SU-DHL-6 (cell line): Measurements from ENCODE around the gene CCL22.

Source experiments
- H2AFZ ChIP-seq: fragments of 200-600 bp; sonication (generic); 2 replicates; pipeline ENCODE4 v1.6.1; 2014; ENCODE audit warnings: low read depth, mild to moderate bottlenecking, moderate library complexity, mixed read lengths, antibody characterized with exemption, low read length; ENCODE audit not compliant: severe bottlenecking
- H3F3A ChIP-seq: fragments of 200-600 bp; shearing (Covaris generic); 2 replicates; pipeline ENCODE4 v1.6.0; 2016; ENCODE audit warnings: antibody characterized with exemption, mild to moderate bottlenecking; ENCODE audit not compliant: insufficient read depth
- H3K27ac ChIP-seq: fragments of 200-600 bp; sonication (generic); 2 replicates; pipeline ENCODE4 v1.5.1; 2016; ENCODE audit warnings: low read depth, mild to moderate bottlenecking, low read length, moderate library complexity, mixed read lengths
- H3K27me3 ChIP-seq: fragments of 200-600 bp; sonication (generic), shearing (Covaris generic); 2 replicates; pipeline ENCODE4 v1.6.0; 2014; ENCODE audit warnings: mild to moderate bottlenecking, low read length
- H3K36me3 ChIP-seq: fragments of 200-600 bp; sonication (generic); 2 replicates; pipeline ENCODE4 v1.6.1; 2014; ENCODE audit warnings: mild to moderate bottlenecking, low read length, mixed read lengths
- H3K4me2 ChIP-seq: fragments of 300-600, 200-600 bp; shearing (Covaris generic), sonication (generic); 2 replicates; pipeline ENCODE4 v1.6.0; 2014; ENCODE audit warnings: low read length, low read depth, mild to moderate bottlenecking; ENCODE audit not compliant: poor library complexity, severe bottlenecking
- H3K4me3 ChIP-seq: fragments of 200-600 bp; sonication (generic); 2 replicates; pipeline ENCODE4 v1.5.1; 2014; ENCODE audit warnings: antibody characterized with exemption, low read length, mild to moderate bottlenecking, mixed read lengths; ENCODE audit not compliant: insufficient read depth, poor library complexity, severe bottlenecking
- H3K79me2 ChIP-seq: fragments of 200-600 bp; sonication (generic); 2 replicates; pipeline ENCODE4 v1.6.1; 2014; ENCODE audit warnings: mild to moderate bottlenecking, low read length, moderate library complexity; ENCODE audit not compliant: insufficient read depth
- H3K9ac ChIP-seq: fragments of 200-600 bp; sonication (generic); 2 replicates; pipeline ENCODE4 v1.7.0; 2014; ENCODE audit warnings: mild to moderate bottlenecking, low read length
- H3K9me2 ChIP-seq: fragments of 200-600 bp; sonication (generic); replicated peaks from 2 replicates; pipeline ENCODE4 v1.6.1; 2014; ENCODE audit warnings: low read length; ENCODE audit not compliant: insufficient read depth
- H3K9me3 ChIP-seq: fragments of 200-600 bp; sonication (generic); 2 replicates; pipeline ENCODE4 v1.6.1; 2014; ENCODE audit warnings: low read length, mixed read lengths; ENCODE audit not compliant: insufficient read depth
- H4K20me1 ChIP-seq: fragments of 200-600 bp; sonication (generic); 2 replicates; pipeline ENCODE4 v1.6.1; 2014; ENCODE audit warnings: low read depth, mild to moderate bottlenecking, antibody characterized with exemption, low read length, moderate library complexity, mixed read lengths
- EZH2phosphoT487 ChIP-seq: fragments of 200-600 bp; sonication (generic), shearing (Covaris generic); conservative IDR thresholded peaks from 2 replicates; pipeline ENCODE4 v1.6.1; 2018; ENCODE audit warnings: mild to moderate bottlenecking, antibody characterized with exemption, low read length, moderate library complexity, mixed read lengths
- TF ChIP-seq, protein P1 (sequence below): fragments of 200-600 bp; sonication (generic); IDR thresholded peaks from one replicate; pipeline ENCODE4 v1.5.1; 2017; ENCODE audit warnings: antibody characterized with exemption, mild to moderate bottlenecking, low read length, moderate library complexity; ENCODE audit not compliant: insufficient read depth, poor library complexity, severe bottlenecking

The CCL22 gene

DNA sequence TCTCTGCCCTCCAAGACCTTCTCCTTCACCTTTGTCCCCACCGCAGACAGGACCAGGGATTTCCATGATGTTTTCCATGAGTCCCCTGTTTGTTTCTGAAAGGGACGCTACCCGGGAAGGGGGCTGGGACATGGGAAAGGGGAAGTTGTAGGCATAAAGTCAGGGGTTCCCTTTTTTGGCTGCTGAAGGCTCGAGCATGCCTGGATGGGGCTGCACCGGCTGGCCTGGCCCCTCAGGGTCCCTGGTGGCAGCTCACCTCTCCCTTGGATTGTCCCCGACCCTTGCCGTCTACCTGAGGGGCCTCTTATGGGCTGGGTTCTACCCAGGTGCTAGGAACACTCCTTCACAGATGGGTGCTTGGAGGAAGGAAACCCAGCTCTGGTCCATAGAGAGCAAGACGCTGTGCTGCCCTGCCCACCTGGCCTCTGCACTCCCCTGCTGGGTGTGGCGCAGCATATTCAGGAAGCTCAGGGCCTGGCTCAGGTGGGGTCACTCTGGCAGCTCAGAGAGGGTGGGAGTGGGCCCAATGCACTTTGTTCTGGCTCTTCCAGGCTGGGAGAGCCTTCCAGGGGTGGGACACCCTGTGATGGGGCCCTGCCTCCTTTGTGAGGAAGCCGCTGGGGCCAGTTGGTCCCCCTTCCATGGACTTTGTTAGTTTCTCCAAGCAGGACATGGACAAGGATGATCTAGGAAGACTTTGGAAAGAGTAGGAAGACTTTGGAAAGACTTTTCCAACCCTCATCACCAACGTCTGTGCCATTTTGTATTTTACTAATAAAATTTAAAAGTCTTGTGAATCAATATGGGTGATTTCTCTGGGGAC is 25.9 kb downstream of the CCL22 start:
- TF ChIP-seq, protein P1, sequence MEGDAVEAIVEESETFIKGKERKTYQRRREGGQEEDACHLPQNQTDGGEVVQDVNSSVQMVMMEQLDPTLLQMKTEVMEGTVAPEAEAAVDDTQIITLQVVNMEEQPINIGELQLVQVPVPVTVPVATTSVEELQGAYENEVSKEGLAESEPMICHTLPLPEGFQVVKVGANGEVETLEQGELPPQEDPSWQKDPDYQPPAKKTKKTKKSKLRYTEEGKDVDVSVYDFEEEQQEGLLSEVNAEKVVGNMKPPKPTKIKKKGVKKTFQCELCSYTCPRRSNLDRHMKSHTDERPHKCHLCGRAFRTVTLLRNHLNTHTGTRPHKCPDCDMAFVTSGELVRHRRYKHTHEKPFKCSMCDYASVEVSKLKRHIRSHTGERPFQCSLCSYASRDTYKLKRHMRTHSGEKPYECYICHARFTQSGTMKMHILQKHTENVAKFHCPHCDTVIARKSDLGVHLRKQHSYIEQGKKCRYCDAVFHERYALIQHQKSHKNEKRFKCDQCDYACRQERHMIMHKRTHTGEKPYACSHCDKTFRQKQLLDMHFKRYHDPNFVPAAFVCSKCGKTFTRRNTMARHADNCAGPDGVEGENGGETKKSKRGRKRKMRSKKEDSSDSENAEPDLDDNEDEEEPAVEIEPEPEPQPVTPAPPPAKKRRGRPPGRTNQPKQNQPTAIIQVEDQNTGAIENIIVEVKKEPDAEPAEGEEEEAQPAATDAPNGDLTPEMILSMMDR, result no peak
- no peaks in the 10 kb centered on the region for H3K27me3 ChIP-seq

DNA sequence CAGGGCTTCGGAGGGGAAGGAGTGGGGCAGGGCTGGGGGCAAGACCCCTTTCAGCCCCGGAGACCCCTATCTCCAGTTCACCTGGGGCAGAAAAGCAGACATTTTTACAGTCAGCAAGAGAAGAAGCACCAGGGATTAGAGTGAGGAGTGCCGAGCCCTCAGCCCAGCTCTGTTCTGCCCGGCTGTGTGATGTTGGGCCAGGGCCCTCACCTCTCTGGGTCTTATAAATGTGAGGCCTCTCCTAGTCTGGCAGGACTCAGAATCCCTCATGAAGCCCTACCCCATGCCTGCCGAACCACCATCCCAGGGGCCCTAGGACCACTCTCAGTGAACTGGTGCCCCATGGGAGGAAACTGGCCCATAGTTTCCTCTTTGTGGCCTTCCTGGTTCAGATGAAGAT is 26.5 kb downstream of the CCL22 start:
- Histone ChIP-seq H3K79me2 (no peaks in the 10 kb centered on the region), H3K27me3 (no peaks in the 10 kb centered on the region), H3K4me2 (no peak overlapping the region), H3K9ac (no peak overlapping the region), H3K36me3 (no peaks in the 10 kb centered on the region), H3K9me3 (no peaks in the 10 kb centered on the region), H3K4me3 (no peak overlapping the region), H3F3A (no peaks in the 10 kb centered on the region), H3K27ac (no peak overlapping the region), H3K9me2 (no peaks in the 10 kb centered on the region), H4K20me1 (no peaks in the 10 kb centered on the region), H2AFZ (no peak overlapping the region)
- no peak for TF ChIP-seq EZH2phosphoT487
- TF ChIP-seq, protein P1, result no peak

More for the DNA sequence above, 25.9 kb downstream of the CCL22 start:
- Histone ChIP-seq H2AFZ (no peak overlapping the region), H3K9me3 (no peaks in the 10 kb centered on the region), H3K36me3 (no peaks in the 10 kb centered on the region), H4K20me1 (no peaks in the 10 kb centered on the region), H3F3A (no peaks in the 10 kb centered on the region), H3K4me3 (no peak overlapping the region), H3K9ac (no peak overlapping the region), H3K27ac (no peak overlapping the region), H3K79me2 (no peaks in the 10 kb centered on the region), H3K9me2 (no peaks in the 10 kb centered on the region), H3K4me2 (no peak overlapping the region)

DNA sequence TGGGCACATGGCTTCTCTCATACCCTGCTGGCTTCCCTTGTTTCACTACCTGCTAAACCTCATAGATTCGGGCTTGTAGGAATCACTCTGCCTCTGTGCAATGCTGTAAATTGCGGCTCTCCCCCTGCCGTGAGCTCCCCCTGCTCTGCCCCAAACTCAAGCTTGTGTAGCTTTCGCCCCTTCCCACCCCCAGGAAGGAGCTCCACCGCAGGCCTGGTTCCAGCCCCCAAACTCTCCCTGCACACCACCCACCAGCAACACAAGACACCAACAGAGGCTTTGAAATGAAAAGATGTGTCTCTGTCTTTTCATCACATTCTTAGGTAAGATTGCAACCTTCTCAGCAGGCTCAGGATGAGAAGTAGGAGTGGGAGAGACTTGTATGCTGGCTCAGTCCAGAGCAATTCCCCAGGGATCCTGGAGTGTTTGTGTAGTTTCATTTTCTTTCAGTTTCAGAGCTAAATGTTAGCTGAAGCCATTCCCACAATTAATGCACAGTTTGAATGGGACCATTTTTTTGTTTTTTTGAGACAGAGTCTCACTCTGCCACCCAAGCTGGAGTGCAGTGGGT is 27.9 kb downstream of the CCL22 start:
- no peak overlapping the region for H2AFZ ChIP-seq
- no peak overlapping the region for H3K9ac ChIP-seq
- H3K27ac ChIP-seq, result no peak overlapping the region

More for the DNA sequence above, 27.9 kb downstream of the CCL22 start:
- no peaks in the 10 kb centered on the region for H4K20me1 ChIP-seq
- TF ChIP-seq, protein P1, result no peak
- no peak for TF ChIP-seq EZH2phosphoT487
- H3K27me3 ChIP-seq, result no peaks in the 10 kb centered on the region
- H3K4me2 ChIP-seq, result no peak overlapping the region
- H3K4me3 ChIP-seq, result no peak overlapping the region
- H3K9me2 ChIP-seq, result no peaks in the 10 kb centered on the region
- H3F3A ChIP-seq, result no peaks in the 10 kb centered on the region
- H3K79me2 ChIP-seq, result no peaks in the 10 kb centered on the region
- no peaks in the 10 kb centered on the region for H3K36me3 ChIP-seq
- H3K9me3 ChIP-seq, result no peaks in the 10 kb centered on the region
